ENCODE data around the gene SACM1L. TPM values are rescaled to one million over a fixed set of nuclear protein-coding genes. Genes with fewer than 3 reads are reported as not detected.

The SACM1L gene
- total RNA-seq, 4 donors from 2014 or later = 7.7 to 28.7 (median 9.1) TPM

DNA sequence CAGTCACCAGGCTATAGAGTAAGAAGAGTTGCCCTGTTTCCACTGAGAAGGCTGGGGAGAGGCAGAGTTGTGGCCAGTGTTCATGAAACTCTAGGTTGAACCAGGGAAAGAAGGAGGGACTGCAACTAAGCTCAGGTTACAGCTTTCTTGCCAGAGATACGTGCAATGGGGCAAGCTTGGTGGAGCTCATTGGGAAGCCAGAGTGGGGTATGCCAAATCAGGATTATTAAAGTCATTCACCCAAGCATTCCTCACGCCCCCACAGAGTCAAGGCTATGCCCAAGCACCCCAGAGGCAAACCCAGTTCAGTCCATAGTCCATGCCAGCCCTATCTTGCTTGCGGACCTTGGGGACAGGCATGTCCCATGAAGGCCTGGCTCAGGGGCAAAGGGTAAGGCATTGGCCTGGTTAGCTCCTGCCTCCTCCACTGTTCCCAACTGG is 89.6 kb downstream of the SACM1L start:
- Histone ChIP-seq H3K4me3 (no peak overlapping the region), H3K4me1 (peaks cover 0 to 9% of the 10 kb centered on the region in 2 donors), H3K27ac (no peak overlapping the region), H3K27me3 (no peaks in the 10 kb centered on the region), H3K9me3 (no peaks in the 10 kb centered on the region), H3K36me3 (no peaks in the 10 kb centered on the region)
- in situ Hi-C loops (cut with MboI; ENCODE audit: low sequenced_read_pairs in 4 of 4) (no loop called here), intact Hi-C loops (cut with DNase I; ENCODE audit: low total_unique reads) (no loop called here)
- no peak for TF ChIP-seq POLR2A (IDR thresholded peaks at IDR 0.05)
- TF ChIP-seq, protein P1, sequence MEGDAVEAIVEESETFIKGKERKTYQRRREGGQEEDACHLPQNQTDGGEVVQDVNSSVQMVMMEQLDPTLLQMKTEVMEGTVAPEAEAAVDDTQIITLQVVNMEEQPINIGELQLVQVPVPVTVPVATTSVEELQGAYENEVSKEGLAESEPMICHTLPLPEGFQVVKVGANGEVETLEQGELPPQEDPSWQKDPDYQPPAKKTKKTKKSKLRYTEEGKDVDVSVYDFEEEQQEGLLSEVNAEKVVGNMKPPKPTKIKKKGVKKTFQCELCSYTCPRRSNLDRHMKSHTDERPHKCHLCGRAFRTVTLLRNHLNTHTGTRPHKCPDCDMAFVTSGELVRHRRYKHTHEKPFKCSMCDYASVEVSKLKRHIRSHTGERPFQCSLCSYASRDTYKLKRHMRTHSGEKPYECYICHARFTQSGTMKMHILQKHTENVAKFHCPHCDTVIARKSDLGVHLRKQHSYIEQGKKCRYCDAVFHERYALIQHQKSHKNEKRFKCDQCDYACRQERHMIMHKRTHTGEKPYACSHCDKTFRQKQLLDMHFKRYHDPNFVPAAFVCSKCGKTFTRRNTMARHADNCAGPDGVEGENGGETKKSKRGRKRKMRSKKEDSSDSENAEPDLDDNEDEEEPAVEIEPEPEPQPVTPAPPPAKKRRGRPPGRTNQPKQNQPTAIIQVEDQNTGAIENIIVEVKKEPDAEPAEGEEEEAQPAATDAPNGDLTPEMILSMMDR (IDR thresholded peaks at IDR 0.05 in 4 of 5, conservative IDR thresholded peaks at IDR 0.05 in 1 of 5) = no peak
- peak; percentile 36 to 52 for ATAC-seq
- no peak for DNase-seq

DNA sequence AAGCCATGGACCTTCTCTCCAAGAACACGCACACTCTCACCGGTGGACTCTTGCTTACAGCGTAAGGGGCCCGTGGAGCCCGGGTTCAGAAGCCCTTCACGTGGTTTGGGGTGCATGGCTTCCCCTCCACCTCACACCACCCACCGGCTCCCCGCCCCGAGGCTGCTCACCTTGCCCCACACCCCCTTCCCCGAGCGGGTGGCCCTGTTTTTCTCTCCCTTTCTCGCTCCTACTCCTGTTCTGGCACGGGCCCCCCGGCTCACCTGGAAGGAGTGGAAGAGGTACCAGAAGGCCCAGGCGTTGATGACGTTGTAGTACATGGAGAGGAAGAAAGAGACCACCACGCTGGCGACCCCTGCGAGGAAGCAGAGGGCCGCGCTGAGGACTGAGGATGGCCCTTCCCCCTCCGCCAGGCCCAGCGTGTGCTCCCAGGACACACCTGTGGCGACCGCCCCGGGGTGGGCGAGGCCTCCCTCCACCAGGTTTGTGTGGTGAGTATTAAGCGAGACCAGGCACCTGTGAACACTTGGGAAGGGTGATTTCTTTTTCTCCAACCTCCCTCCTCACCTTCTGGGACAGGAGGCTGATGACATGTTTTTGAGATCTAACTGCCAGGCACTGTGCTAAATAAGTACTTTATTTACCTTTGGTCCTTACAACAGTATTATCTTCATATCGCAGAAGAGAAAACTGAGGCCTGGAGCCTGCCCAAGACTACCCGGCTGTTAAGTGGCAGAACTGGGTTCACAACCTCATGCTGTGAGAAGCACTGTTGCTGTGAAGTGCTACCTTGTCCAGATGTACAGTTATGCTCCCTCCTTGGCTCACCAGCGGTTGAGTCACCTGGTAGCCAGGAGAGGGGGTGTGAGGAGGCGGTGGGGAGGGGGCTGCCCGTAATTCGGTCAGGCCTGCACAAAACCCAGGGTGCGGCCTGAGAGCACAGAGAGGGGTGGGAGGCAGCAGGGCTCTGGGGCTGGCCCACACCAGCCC is 90.8 kb downstream of the SACM1L start:
- DNase-seq = no peak
- H3K27ac ChIP-seq = no peak overlapping the region
- in situ Hi-C loops (cut with MboI; ENCODE audit: low sequenced_read_pairs in 4 of 4) = no loop called here
- H3K27me3 ChIP-seq = no peaks in the 10 kb centered on the region
- ATAC-seq = no peak
- TF ChIP-seq, protein P1 (IDR thresholded peaks at IDR 0.05 in 4 of 5, conservative IDR thresholded peaks at IDR 0.05 in 1 of 5) = no peak
- no peak for TF ChIP-seq POLR2A (IDR thresholded peaks at IDR 0.05)
- no peaks in the 10 kb centered on the region for H3K9me3 ChIP-seq
- intact Hi-C loops (cut with DNase I; ENCODE audit: low total_unique reads) = no loop called here
- H3K4me3 ChIP-seq = no peak overlapping the region
- no peaks in the 10 kb centered on the region for H3K36me3 ChIP-seq
- H3K4me1 ChIP-seq = peaks cover 0 to 9% of the 10 kb centered on the region in 2 donors

DNA sequence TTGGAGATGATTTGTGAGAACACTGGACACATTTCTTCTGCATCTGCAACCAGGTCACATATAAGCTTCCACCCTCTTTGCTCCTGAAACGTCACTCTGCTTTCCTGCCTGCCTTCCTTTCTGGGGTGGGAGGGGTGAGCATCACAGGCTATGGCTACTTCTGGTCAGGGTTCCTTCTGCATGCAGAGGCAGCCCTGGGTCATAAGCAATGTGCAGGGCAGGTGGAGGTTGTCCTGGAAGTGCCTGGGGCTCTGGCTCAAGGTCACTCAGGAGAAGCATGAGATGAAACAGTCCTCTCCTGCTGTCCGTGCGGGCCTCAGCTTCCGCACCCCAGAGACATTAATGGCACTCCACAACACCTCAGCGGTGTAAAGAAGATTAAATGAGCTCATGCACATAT is 92.1 kb downstream of the SACM1L start:
- peaks cover 0 to 9% of the 10 kb centered on the region in 2 donors for H3K4me1 ChIP-seq

DNA sequence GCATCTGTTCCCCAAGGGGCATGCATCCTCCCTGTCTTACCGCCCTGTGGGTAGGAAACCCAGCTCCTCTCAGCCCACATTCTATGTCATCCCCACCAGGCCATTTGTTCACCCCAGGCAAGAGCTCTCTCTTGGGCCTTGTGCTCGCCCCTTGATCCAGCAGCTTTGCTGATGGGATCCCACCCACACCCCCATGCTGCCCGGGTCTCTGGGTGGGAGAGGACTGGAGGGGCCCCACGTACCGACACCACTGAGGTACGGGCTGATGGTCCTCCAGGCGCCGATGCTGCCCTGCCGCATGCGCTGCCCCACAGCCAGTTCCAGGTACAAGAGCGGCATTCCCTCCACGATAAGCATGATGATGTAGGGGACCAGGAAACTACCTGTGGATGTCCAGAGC is 92.6 kb downstream of the SACM1L start:
- no peak for ATAC-seq
- Histone ChIP-seq H3K4me1 (peaks cover 0 to 9% of the 10 kb centered on the region in 2 donors), H3K4me3 (no peak overlapping the region), H3K27ac (no peak overlapping the region), H3K36me3 (no peaks in the 10 kb centered on the region), H3K27me3 (no peaks in the 10 kb centered on the region), H3K9me3 (no peaks in the 10 kb centered on the region)
- DNase-seq = no peak
- TF ChIP-seq POLR2A (IDR thresholded peaks at IDR 0.05) = no peak
- TF ChIP-seq, protein P1 (IDR thresholded peaks at IDR 0.05 in 4 of 5, conservative IDR thresholded peaks at IDR 0.05 in 1 of 5) = no peak
- in situ Hi-C loops (cut with MboI; ENCODE audit: low sequenced_read_pairs in 4 of 4) (no loop called here), intact Hi-C loops (cut with DNase I; ENCODE audit: low total_unique reads) (no loop called here)

More for the DNA sequence above, 92.1 kb downstream of the SACM1L start:
- Histone ChIP-seq H3K36me3 (no peaks in the 10 kb centered on the region), H3K27me3 (no peaks in the 10 kb centered on the region), H3K9me3 (no peaks in the 10 kb centered on the region), H3K27ac (no peak overlapping the region), H3K4me3 (no peak overlapping the region)
- no peak for DNase-seq
- intact Hi-C loops (cut with DNase I; ENCODE audit: low total_unique reads) = no loop called here
- ATAC-seq = no peak
- in situ Hi-C loops (cut with MboI; ENCODE audit: low sequenced_read_pairs in 4 of 4) = no loop called here
- TF ChIP-seq, protein P1 (IDR thresholded peaks at IDR 0.05 in 4 of 5, conservative IDR thresholded peaks at IDR 0.05 in 1 of 5) = no peak
- TF ChIP-seq POLR2A (IDR thresholded peaks at IDR 0.05) = no peak
